Adipocyte (in vitro differentiated cells): ENCODE data around the gene SND1.
A peak's percentile ranks its signal among the peaks of the same experiment; 100 is the strongest.

Experiments used
- DNase-seq: peaks from one replicate; pipeline ENCODE4 v3.0.0-alpha.2; 2015; ENCODE audit warnings: low read depth
- H3K27me3 ChIP-seq: replicated peaks from 2 replicates; pipeline ENCODE4 v1.7.0; 2013; ENCODE audit warnings: mild to moderate bottlenecking, low read length, moderate library complexity; ENCODE audit not compliant: control insufficient read depth, insufficient read depth
- H3K36me3 ChIP-seq: 2 replicates; pipeline ENCODE4 v1.7.0; 2013; ENCODE audit warnings: low read length, mild to moderate bottlenecking, moderate library complexity; ENCODE audit not compliant: control insufficient read depth, insufficient read depth, severe bottlenecking
- H3K4me1 ChIP-seq: 2 replicates; pipeline ENCODE4 v1.7.0; 2013; ENCODE audit warnings: mild to moderate bottlenecking, low read length, moderate library complexity; ENCODE audit not compliant: control insufficient read depth, insufficient read depth
- H3K4me3 ChIP-seq: 2 replicates; pipeline ENCODE4 v1.7.0; 2013; ENCODE audit warnings: mild to moderate bottlenecking, low read length, moderate library complexity
- H3K9ac ChIP-seq: 2 replicates; pipeline ENCODE4 v1.7.0; 2013; ENCODE audit warnings: mild to moderate bottlenecking, low read length, moderate library complexity
- H3K9me3 ChIP-seq: 2 replicates; pipeline ENCODE4 v1.7.0; 2013; ENCODE audit warnings: mild to moderate bottlenecking, low read length, moderate library complexity; ENCODE audit not compliant: control insufficient read depth

SND1 gene

GRCh38 chr7:128135515-128136214, 483.7 kb downstream of the SND1 start:
- H3K4me1 ChIP-seq: peaks cover 20% of the 10 kb centered on the region
- H3K9ac ChIP-seq: peak overlapping the region; percentile 72
- H3K36me3 ChIP-seq: no peaks in the 10 kb centered on the region
- H3K27me3 ChIP-seq: peaks cover 42% of the 10 kb centered on the region
- peaks cover 8% of the 10 kb centered on the region for H3K9me3 ChIP-seq
- peak overlapping the region; percentile 82 for H3K4me3 ChIP-seq
- DNase-seq: peak; percentile 79

GRCh38 chr7:128136215-128136597, 484.2 kb downstream of the SND1 start:
- H3K9ac ChIP-seq: peak overlapping the region; percentile 72
- no peak for DNase-seq
- H3K9me3 ChIP-seq: peaks cover 14% of the 10 kb centered on the region
- peaks cover 41% of the 10 kb centered on the region for H3K27me3 ChIP-seq
- peaks cover 20% of the 10 kb centered on the region for H3K4me1 ChIP-seq
- no peaks in the 10 kb centered on the region for H3K36me3 ChIP-seq
- peak overlapping the region; percentile 82 for H3K4me3 ChIP-seq

- H3K9me3 ChIP-seq: peaks cover 15% of the 10 kb centered on the region
- H3K4me1 ChIP-seq: peaks cover 20% of the 10 kb centered on the region
- no peak overlapping the region for H3K4me3 ChIP-seq
- peak; percentile 39 for DNase-seq
- H3K9ac ChIP-seq: no peak overlapping the region
- H3K27me3 ChIP-seq: peaks cover 39% of the 10 kb centered on the region
- no peaks in the 10 kb centered on the region for H3K36me3 ChIP-seq
Observed at GRCh38 chr7:128137181-128137580, 485.2 kb downstream of the SND1 start.

- H3K36me3 ChIP-seq: no peaks in the 10 kb centered on the region
- H3K27me3 ChIP-seq: peaks cover 40% of the 10 kb centered on the region
- H3K9ac ChIP-seq: no peak overlapping the region
- no peak for DNase-seq
- H3K4me3 ChIP-seq: no peak overlapping the region
- peaks cover 20% of the 10 kb centered on the region for H3K4me1 ChIP-seq
- peaks cover 31% of the 10 kb centered on the region for H3K9me3 ChIP-seq
Observed at GRCh38 chr7:128139406-128139805, 487.4 kb downstream of the SND1 start.

GRCh38 chr7:128141683-128142195, 489.7 kb downstream of the SND1 start:
- Histone ChIP-seq H3K4me1 (peaks cover 4% of the 10 kb centered on the region), H3K27me3 (peaks cover 35% of the 10 kb centered on the region), H3K9ac (no peak overlapping the region), H3K9me3 (peaks cover 31% of the 10 kb centered on the region), H3K36me3 (no peaks in the 10 kb centered on the region), H3K4me3 (no peak overlapping the region)
- DNase-seq: no peak
